Activated CD8-positive, alpha-beta memory T cell treated with anti-CD3 and anti-CD28 coated beads, Interleukin-2, amount 50 U/mL, for 1 hour (primary cell): Measurements from ENCODE around the gene CASP10.
A peak's percentile ranks its signal among the peaks of the same experiment; 100 is the strongest.
"Not testable (repeated sequence)": the region's sequence is repeated elsewhere in the genome, so short reads cannot be mapped to it uniquely, and the experiment has no call there.

Experiments
- DNase-seq: peaks from one replicate; pipeline ENCODE4 v3.0.0-alpha.2; 2020; ENCODE audit errors: extremely low read depth

Gene CASP10

DNA sequence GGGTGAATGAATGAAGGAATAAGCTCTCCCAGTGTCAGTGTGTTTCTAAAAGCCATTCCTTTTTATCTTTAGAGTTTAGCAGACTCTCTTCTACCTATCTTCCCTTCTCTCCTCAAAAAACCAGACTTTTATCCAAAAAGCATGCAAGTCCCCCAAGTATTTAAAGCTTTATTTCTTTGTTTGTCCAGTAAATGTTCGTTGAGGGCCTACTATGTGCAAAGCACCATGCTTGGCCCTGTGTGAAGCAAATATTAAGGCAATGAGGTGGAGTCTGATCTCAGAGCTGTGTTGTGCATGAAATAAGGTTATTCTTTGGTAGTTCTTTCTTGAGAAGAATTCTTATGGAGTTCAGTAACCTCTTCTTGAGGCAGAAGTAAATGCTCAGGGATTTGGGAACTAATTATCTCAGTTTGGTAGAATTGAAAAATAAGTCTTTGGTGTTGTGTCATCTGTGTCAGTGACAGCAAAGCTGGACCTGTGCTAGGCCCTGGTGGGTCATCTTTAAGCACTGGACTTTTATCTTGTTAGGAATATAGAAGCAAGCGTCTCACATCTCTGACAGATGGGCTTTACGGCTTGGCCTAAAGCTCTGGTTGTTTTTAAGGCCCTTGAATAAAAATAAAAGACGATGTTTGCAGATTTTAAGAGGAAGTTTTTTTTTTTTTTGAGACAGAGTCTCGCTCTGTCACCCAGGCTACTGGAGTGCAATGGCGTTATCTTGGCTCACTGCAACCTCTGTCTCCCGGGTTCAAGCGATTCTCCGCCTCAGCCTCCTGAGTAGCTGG is 28.1 kb upstream of the CASP10 start:
- DNase-seq: no peak

DNA sequence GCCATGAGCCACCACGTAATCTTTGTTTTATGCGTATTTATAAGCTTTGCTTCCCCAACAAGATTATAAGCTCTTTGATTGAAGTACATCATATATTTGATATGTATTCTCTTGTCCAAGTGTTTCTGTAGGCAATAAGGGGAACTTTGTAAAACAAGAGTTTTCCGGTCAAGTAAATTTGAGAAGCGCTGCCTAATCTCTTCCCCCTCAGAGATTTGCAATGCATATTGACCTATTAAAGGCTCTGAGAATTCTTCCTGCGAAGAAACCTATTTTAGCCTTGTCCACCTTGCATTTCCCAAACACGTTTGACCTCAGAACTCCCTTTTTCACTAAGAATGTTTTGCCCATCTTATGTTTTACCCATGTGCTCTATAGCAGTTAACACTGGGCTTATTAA is 26.9 kb upstream of the CASP10 start:
- DNase-seq: no peak

- DNase-seq: no peak
Observed at GRCh38 chr2:201156640-201157039, 26.3 kb upstream of the CASP10 start.

GRCh38 chr2:201157694-201158093 is 25.2 kb upstream of the CASP10 start:
- no peak for DNase-seq

DNA sequence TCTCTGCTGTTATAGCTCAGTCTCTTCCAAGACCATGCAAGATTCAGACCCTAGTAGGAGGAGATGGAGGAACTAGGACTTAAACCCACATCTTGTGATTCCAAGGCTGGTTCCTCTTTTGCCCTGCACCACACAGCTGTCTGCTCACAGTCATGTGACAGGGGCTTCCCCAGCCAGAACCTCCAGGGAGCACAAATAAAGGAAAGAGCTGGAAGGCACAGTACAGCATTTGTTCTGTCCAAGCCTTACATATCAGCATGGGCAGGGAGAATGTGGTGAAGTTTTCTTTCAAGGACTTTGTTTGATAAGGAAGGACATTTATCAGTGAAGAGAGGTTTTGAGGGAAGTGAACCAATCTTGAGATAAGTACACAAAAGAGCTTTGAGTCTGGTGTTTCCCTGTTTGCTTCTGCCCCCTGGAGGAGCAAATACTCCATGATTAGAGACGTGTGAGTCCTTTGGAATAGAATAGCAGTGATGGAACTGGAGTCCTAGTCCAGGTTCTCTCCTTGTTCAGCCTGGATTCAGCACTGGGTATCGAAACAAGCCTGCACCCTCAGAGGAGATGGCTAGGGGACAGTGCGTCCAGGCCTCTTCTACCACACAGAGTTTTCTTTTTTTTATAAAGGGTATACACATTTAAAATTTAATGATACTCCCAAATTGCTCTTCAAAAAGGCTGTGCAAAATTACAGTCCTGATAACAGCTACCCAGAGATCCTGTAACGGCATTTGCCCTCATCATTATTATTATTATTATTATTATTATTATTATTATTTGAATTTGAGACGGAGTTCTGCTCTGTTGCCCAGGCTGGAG is 24.6 kb upstream of the CASP10 start:
- peak; percentile 25 for DNase-seq

GRCh38 chr2:201164166-201164565 is 18.8 kb upstream of the CASP10 start:
- DNase-seq: no peak

DNA sequence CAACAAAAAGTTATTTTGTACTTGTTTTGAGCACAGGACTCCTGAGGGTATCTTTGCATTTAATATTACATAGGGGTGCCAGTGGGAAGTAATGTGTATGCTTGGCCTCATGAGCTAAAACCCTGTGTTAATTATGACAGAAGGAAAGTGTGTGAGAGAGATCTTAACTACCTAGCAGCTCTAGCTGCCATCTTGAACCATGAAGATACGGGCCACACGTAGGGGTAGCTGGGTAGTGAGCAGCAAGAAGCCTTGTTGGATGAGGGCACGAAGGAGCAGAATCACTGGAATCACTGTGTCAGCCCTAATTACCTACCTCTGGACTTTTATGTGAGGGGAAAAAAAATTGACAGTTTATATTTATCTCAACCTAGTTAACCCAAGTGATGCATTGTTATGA is 15.4 kb upstream of the CASP10 start:
- no peak for DNase-seq

DNA sequence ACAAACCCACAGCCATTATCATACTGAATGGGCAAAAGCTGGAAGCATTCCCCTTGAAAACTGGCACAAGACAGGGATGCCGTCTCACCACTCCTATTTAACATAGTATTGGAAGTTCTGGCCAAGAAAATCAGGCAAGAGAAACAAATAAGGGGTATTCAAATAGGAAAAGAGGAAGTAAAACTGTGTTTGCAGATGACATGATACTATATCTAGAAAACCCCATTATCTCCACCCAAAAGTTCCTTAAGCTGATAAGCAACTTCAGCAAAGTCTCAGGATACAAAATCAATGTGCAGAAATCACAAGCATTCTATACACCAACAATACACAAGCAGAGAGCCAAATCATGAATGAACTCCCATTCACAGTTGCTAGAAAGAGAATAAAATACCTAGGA is 14.4 kb upstream of the CASP10 start:
- DNase-seq: not testable (repeated sequence)

DNA sequence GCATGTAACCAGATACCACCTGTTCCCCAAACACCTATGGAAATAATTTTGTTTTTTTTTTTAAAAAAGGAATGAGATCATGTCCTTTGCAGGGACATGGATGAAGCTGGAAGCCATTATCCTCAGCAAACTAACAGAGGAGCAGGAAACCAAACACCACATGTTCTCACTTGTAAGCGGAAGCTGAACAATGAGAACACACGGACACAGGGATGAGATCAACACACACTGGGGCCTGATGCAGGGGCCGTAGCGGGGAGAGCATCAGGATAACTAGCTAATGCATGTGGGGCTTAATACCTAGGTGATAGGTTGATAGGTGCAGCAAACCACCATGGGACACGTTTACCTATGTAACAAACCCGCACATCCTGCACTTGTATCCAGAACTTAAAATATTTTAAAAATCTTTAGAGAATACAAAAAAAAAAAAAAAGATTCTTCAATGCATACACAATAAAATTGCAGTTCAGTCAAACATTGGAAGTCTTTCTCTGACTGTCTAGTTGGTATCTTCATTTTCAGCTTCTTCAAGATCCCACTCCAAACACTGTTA is 11.6 kb upstream of the CASP10 start:
- DNase-seq: no peak

GRCh38 chr2:201172279-201172678 is 10.7 kb upstream of the CASP10 start:
- no peak for DNase-seq

GRCh38 chr2:201174687-201175086 is 8.3 kb upstream of the CASP10 start:
- DNase-seq: no peak

DNA sequence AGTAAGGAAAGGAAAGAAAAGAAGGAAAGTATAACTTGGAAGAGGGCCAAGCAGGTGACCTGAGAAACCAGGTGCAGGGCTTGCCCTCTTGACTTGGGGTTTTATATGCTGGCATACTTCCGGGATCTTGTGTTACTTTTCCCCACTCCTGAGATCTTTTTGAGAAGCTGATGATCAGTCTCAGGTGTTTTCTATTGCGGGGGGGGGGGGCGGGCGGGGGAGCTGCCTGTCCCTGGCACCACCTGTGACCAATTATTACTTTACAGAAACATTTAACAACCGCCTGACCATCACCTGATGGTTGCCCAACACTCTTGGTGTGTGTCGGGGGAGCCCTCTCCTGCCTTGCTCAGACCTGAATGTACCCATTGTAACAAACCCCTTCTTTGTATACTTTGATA is 6.9 kb upstream of the CASP10 start:
- no peak for DNase-seq

DNA sequence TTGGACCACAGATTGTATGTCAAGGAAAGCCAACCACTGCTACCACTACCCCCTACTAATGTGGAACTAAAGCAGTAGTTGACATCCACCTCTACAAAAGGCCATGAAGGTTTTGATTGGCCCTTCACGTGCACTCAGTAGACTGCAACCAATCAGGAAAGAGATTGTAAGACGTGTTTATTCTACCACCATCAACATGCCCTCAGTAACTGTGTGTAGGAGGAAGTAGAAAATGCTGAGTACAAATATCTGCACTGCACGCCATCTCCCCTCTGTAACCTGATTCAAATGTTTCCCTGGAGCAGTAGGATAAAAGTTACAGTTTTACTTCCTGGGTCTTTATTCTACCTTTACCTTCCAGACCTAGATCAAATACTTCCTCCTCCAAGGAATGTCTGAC is 2.9 kb upstream of the CASP10 start:
- no peak for DNase-seq

GRCh38 chr2:201183365-201183727 is 405 bp downstream of the CASP10 start:
- no peak for DNase-seq

GRCh38 chr2:201183835-201184234 is 894 bp downstream of the CASP10 start:
- not testable (repeated sequence) for DNase-seq

DNA sequence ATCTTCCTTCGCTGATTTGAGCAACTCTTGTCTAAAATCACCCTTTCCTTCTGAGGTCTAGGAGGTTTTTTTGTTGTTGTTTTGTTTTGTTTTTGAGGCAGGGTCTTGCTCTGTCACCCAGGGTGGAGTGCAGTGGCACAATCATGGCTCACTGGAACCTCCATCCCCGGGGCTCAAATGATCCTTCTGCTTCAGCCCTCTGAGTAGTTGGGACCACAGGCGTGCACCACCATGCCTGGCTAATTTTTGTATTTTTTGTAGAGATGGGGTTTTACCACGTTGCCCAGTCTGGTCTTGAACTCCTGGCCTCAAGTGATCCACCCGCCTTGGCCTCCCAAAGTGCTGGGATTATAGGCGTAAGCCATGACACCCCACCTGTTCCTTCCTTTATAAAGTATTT is 1.3 kb downstream of the CASP10 start:
- not testable (repeated sequence) for DNase-seq

DNA sequence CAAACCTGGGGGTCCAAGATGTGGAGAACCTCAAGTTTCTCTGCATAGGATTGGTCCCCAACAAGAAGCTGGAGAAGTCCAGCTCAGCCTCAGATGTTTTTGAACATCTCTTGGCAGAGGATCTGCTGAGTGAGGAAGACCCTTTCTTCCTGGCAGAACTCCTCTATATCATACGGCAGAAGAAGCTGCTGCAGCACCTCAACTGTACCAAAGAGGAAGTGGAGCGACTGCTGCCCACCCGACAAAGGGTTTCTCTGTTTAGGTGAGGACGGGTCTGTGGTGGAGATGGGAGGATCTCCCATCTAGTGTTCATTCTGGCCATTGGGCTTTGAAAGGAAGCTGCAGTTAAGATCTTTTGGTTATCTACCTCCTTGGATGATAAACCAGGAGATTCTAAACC is 2.9 kb downstream of the CASP10 start:
- DNase-seq: no peak

- DNase-seq: no peak
Observed at GRCh38 chr2:201186982-201187381, 4.0 kb downstream of the CASP10 start.

DNA sequence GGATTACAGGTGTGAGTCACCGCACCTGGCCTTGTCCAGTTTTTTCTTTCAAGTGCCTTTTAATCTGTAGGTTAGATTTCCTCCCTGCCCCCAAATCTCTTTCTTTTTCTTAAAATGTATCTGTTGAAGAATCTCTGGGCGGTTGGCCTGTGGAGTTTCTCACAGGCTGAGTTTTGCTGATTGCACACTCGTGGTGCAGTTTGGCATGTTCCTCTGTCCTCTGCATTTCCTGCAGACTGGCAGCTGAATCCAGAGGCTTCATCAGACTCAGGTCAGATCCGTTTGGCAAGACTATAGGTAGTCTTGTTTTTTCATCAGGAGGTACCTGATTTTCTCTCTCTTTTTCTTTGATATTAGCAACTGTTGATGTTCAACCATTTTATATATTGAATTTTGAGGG is 5.5 kb downstream of the CASP10 start:
- no peak for DNase-seq

- no peak for DNase-seq
Observed at GRCh38 chr2:201191132-201191875, 8.4 kb downstream of the CASP10 start.

DNA sequence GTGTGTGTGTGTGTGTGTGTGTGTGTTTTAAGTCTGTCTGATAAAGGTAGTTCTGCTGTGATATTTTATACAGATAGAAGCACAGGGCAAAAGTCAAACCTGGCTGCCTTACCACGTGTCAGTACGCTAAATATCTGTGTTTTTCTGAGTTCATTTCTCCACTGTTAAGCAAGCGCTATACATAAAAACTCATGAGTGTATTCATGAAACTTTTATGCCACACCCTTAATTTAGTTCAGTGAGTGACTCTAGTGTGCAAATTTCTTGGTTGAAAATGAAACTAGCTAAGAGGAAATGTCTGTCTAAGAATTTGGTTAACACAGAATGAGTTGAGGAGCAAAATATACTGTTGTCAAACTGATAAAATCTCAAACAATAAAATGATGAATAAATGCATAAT is 11.2 kb downstream of the CASP10 start:
- no peak for DNase-seq

DNA sequence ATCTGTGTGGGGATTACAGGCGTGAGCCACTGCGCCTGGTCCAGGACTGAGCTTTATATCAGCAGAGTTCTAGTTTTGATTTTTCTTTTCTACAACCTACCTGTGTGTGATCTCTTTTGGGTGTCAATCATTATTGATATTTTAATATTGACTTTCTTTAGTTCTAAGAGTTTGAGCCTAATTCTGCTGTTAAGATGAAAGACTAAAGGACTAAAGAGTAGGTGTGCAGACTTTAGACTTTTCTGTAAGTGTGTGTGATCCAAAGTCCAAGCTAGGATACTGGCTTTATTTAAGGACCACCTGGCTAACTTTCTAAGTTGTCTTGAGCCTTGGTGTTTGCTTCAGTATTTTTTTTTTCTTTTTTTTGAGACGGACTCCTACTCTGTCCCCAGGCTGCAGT is 12.4 kb downstream of the CASP10 start:
- no peak for DNase-seq
